ENCODE results near the gene SLC4A4. TPM values are rescaled to one million over a fixed set of nuclear protein-coding genes. Genes with fewer than 3 reads are reported as not detected.
A peak's percentile ranks its signal among the peaks of the same experiment; 100 is the strongest.

Gene SLC4A4
- total and polyA plus RNA-seq, 4 donors, result 3.0 to 36.7 (median 8.2) TPM

- WGBS, result 78% methylated on average over 2 of the region's 2 CpGs
- H3K27ac ChIP-seq (ENCODE audit: low read depth in 1 of 2, low read length in 2 of 2), result no peak overlapping the region
- no peak for DNase-seq (ENCODE audit: low spot score)
Observed at GRCh38 chr4:71444395-71444794, 105.6 kb downstream of the SLC4A4 start.

DNA sequence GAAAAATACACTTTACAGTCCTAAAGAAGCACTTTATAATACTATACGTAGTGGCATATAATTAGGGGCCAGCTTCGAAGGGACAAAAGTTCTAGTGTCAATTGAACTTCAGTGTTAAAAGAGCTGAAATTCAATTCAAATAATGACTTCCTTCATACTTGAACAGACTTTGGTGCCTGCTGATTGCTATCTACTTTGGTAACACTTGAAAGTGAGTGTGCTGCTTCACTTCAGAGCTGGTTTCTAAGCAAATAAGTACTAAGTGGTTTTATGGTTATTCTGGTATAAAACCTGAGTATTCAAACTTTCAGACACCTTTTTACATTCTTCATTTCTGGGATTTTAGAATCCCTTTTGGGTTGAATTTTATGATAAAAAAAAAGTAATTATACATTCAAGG, 107.0 kb downstream of the SLC4A4 start:
- H3K9ac ChIP-seq (ENCODE audit: low read depth in 1 of 2, low read length in 2 of 2), result no peak overlapping the region
- no peaks in the 10 kb centered on the region for H3K36me3 ChIP-seq (ENCODE audit: control insufficient read depth in 4 of 4, insufficient read depth in 3 of 4, low read depth in 1 of 4, low read length in 3 of 4)
- no peaks in the 10 kb centered on the region for H3K9me3 ChIP-seq (ENCODE audit: control insufficient read depth in 4 of 4, low read length in 3 of 4)
- no peak for TF ChIP-seq REST (IDR thresholded peaks at IDR 0.05)
- TF ChIP-seq YY1 (IDR thresholded peaks at IDR 0.05), result no peak
- TF ChIP-seq TAF1 (conservative IDR thresholded peaks at IDR 0.05), result no peak
- TF ChIP-seq SP1 (IDR thresholded peaks at IDR 0.05), result no peak
- TF ChIP-seq EGR1 (IDR thresholded peaks at IDR 0.05; ENCODE audit: low read depth in 2 of 2), result no peak
- TF ChIP-seq FOXA1 (IDR thresholded peaks at IDR 0.05), result no peak
- TF ChIP-seq FOXA2 (IDR thresholded peaks at IDR 0.05), result no peak
- TF ChIP-seq JUND (IDR thresholded peaks at IDR 0.05), result no peak
- TF ChIP-seq, protein P1, sequence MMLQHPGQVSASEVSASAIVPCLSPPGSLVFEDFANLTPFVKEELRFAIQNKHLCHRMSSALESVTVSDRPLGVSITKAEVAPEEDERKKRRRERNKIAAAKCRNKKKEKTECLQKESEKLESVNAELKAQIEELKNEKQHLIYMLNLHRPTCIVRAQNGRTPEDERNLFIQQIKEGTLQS (IDR thresholded peaks at IDR 0.05), result no peak
- no peak for TF ChIP-seq CTCF (IDR thresholded peaks at IDR 0.05; ENCODE audit: low read depth, low read length, missing input control)
- no peak for TF ChIP-seq HNF4A (conservative IDR thresholded peaks at IDR 0.05)
- no peak for TF ChIP-seq GABPA (IDR thresholded peaks at IDR 0.05 in 1 of 2, conservative IDR thresholded peaks at IDR 0.05 in 1 of 2)
- H3K27ac ChIP-seq (ENCODE audit: low read depth in 1 of 2, low read length in 2 of 2), result peak overlapping the region in 1 of 2 donors; percentile 30
- WGBS, result 66% methylated on average over 2 of the region's 2 CpGs
- H3K4me1 ChIP-seq (ENCODE audit: control insufficient read depth in 4 of 4, insufficient read depth in 4 of 4, low read length in 3 of 4), result peaks cover 4 to 41% (median 28%) of the 10 kb centered on the region in 4 donors
- DNase-seq (ENCODE audit: low spot score), result no peak
- no peak overlapping the region for H3K4me3 ChIP-seq (ENCODE audit: low read depth in 1 of 3, low read length in 3 of 3)
- no peaks in the 10 kb centered on the region for H3K27me3 ChIP-seq (ENCODE audit: control insufficient read depth in 4 of 4, insufficient read depth in 4 of 4, low read length in 3 of 4)

More at GRCh38 chr4:71444395-71444794, 105.6 kb downstream of the SLC4A4 start:
- H3K9ac ChIP-seq (ENCODE audit: low read depth in 1 of 2, low read length in 2 of 2), result no peak overlapping the region
- no peak overlapping the region for H3K4me3 ChIP-seq (ENCODE audit: low read depth in 1 of 3, low read length in 3 of 3)
- TF ChIP-seq NR2F2 (IDR thresholded peaks at IDR 0.05) (no peak), YY1 (IDR thresholded peaks at IDR 0.05) (no peak)
- TF ChIP-seq, protein P1 (IDR thresholded peaks at IDR 0.05), result no peak
- no peaks in the 10 kb centered on the region for H3K36me3 ChIP-seq (ENCODE audit: control insufficient read depth in 4 of 4, insufficient read depth in 3 of 4, low read depth in 1 of 4, low read length in 3 of 4)
- no peaks in the 10 kb centered on the region for H3K27me3 ChIP-seq (ENCODE audit: control insufficient read depth in 4 of 4, insufficient read depth in 4 of 4, low read length in 3 of 4)
- peaks cover 4 to 51% (median 33%) of the 10 kb centered on the region in 4 donors for H3K4me1 ChIP-seq (ENCODE audit: control insufficient read depth in 4 of 4, insufficient read depth in 4 of 4, low read length in 3 of 4)
- H3K9me3 ChIP-seq (ENCODE audit: control insufficient read depth in 4 of 4, low read length in 3 of 4), result no peaks in the 10 kb centered on the region

Data from liver (tissue), 9 donors.